GM12801 (cell line): ENCODE data around the gene PLCD3.

Source experiments
- TF ChIP-seq, protein P1 (sequence below): IDR thresholded peaks from one replicate; pipeline ENCODE4 v1.5.1; 2011; ENCODE audit warnings: control low read depth; ENCODE audit not compliant: insufficient read length; ENCODE audit errors: extremely low read depth

PLCD3 gene

DNA sequence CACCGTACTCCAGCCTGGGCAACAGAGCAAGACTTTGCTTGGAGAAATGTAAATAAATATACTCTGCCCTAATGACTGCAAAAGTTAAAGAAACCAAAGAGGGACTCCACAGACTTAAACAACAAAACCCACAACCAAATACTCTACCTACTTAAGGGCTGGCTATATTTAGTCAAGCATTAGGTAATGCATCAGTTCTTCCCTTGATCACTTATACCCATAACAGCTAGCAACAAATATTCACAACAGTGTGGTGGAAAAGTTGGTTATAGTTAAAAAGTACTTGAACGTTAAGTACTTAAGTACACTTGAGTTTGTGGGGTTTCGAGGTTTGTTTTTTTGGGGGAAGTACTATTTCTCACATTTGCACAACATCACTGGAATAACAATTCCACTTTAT lies 23.9 kb upstream of the PLCD3 start:
- TF ChIP-seq, protein P1, sequence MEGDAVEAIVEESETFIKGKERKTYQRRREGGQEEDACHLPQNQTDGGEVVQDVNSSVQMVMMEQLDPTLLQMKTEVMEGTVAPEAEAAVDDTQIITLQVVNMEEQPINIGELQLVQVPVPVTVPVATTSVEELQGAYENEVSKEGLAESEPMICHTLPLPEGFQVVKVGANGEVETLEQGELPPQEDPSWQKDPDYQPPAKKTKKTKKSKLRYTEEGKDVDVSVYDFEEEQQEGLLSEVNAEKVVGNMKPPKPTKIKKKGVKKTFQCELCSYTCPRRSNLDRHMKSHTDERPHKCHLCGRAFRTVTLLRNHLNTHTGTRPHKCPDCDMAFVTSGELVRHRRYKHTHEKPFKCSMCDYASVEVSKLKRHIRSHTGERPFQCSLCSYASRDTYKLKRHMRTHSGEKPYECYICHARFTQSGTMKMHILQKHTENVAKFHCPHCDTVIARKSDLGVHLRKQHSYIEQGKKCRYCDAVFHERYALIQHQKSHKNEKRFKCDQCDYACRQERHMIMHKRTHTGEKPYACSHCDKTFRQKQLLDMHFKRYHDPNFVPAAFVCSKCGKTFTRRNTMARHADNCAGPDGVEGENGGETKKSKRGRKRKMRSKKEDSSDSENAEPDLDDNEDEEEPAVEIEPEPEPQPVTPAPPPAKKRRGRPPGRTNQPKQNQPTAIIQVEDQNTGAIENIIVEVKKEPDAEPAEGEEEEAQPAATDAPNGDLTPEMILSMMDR = no peak

DNA sequence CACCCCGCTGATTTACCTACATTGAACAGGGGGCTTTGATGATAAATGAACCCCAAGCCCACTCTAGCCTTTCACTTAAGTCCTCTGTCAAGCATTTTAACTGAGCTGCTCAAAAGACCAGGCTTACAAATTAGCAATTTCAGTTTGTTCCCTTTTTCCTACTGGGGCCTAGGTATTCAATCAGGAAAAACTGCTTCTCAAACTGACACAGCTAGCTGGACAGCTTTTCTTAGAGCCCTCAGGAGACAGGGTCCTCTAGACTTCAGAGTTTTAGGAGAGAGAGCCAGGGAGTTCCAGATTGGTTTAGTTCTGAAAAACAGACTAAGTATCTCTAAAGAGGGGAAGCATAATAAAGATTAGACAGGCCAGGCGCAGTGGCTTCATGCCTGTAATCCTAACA lies 23.2 kb upstream of the PLCD3 start:
- TF ChIP-seq, protein P1 = no peak

GRCh38 chr17:45155029-45155428 lies 22.7 kb upstream of the PLCD3 start:
- TF ChIP-seq, protein P1 = no peak

DNA sequence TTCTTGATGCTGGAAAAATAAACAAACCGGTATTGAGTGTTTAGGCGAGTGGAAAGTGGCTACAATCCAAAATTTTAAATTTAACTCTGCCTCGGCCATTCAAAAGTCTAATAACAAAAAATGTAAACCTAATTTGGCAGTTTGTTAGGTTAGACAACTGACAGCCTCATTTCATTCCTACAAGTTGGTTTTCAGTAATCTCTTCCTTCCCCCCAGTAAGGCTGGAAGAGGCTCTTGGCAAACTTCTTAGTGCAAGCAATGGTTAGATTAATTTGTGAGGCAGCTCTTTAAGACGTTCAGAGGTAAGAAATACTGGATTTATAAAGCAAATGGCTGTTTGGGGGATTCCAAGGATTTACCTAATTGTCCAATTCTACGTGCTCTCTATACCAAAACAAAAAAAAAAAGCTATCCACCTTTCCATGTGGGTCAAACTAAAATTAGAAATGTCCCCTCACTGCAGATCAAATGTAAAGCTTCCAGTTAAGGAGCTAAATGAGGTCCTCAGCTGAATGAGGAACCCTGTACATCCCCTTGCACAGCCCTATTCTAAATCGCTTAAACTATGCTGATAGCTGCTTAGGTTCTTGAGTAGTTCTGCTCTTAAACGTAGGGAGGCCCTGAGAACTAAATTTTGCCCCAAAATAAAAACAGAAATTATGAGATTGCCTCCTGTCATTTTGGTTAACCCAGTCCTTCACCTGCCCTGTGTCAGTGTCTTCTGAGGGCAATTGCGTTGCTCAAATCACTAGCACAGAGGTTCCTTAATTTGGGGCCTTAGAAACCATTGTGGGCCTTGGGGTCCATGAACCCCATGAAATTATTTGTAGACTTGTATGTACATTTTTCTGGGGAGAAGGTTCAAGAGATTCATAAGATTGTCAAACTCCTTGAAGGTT lies 18.8 kb upstream of the PLCD3 start:
- TF ChIP-seq, protein P1 = no peak

DNA sequence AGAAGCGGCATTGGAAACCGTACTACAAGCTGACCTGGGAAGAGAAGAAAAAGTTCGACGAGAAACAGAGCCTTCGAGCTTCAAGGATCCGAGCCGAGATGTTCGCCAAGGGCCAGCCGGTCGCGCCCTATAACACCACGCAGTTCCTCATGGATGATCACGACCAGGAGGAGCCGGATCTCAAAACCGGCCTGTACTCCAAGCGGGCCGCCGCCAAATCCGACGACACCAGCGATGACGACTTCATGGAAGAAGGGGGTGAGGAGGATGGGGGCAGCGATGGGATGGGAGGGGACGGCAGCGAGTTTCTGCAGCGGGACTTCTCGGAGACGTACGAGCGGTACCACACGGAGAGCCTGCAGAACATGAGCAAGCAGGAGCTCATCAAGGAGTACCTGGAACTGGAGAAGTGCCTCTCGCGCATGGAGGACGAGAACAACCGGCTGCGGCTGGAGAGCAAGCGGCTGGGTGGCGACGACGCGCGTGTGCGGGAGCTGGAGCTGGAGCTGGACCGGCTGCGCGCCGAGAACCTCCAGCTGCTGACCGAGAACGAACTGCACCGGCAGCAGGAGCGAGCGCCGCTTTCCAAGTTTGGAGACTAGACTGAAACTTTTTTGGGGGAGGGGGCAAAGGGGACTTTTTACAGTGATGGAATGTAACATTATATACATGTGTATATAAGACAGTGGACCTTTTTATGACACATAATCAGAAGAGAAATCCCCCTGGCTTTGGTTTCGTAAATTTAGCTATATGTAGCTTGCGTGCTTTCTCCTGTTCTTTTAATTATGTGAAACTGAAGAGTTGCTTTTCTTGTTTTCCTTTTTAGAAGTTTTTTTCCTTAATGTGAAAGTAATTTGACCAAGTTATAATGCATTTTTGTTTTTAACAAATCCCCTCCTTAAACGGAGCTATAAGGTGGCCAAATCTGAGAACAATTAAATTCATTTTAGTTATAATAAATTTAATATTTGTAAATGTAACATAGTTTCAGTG lies 17.7 kb upstream of the PLCD3 start:
- TF ChIP-seq, protein P1 = no peak

DNA sequence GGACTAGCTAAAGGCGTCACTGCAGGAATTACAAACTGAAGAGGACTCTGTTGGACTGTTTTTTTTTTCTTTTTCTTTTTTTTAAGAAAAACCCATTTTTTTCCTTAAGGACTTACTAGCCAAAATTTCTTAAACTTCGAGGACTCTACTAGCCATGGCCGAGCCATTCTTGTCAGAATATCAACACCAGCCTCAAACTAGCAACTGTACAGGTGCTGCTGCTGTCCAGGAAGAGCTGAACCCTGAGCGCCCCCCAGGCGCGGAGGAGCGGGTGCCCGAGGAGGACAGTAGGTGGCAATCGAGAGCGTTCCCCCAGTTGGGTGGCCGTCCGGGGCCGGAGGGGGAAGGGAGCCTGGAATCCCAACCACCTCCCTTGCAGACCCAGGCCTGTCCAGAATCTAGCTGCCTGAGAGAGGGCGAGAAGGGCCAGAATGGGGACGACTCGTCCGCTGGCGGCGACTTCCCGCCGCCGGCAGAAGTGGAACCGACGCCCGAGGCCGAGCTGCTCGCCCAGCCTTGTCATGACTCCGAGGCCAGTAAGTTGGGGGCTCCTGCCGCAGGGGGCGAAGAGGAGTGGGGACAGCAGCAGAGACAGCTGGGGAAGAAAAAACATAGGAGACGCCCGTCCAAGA lies 16.8 kb upstream of the PLCD3 start:
- TF ChIP-seq, protein P1 = no peak
